HG03139 (cell line): ENCODE data around the gene EPHA4.
A peak's percentile ranks its signal among the peaks of the same experiment; 100 is the strongest.

Source experiments
- ATAC-seq: cut with Tn5 transposase; IDR thresholded peaks from one replicate; pipeline ENCODE4 v1.9.1; 2021; ENCODE audit not compliant: unreplicated experiment

The EPHA4 gene

GRCh38 chr2:221480821-221481220 lies 91.3 kb downstream of the EPHA4 start:
- no peak for ATAC-seq

- ATAC-seq, result no peak
Measured at GRCh38 chr2:221480163-221480562, 91.9 kb downstream of the EPHA4 start.

- no peak for ATAC-seq
Measured at GRCh38 chr2:221478485-221478863, 93.6 kb downstream of the EPHA4 start.

- ATAC-seq, result no peak
Measured at GRCh38 chr2:221477714-221478484, 94.2 kb downstream of the EPHA4 start.

GRCh38 chr2:221476195-221476594 lies 95.9 kb downstream of the EPHA4 start:
- ATAC-seq, result no peak

GRCh38 chr2:221473451-221473850 lies 98.7 kb downstream of the EPHA4 start:
- ATAC-seq, result no peak

- no peak for ATAC-seq
Measured at GRCh38 chr2:221468317-221468716, 103.8 kb downstream of the EPHA4 start.

GRCh38 chr2:221467610-221468009 lies 104.5 kb downstream of the EPHA4 start:
- no peak for ATAC-seq

GRCh38 chr2:221466744-221467143 lies 105.4 kb downstream of the EPHA4 start:
- no peak for ATAC-seq

GRCh38 chr2:221465776-221466175 lies 106.3 kb downstream of the EPHA4 start:
- ATAC-seq, result peak; percentile 82

GRCh38 chr2:221464971-221465370 lies 107.1 kb downstream of the EPHA4 start:
- ATAC-seq, result no peak

GRCh38 chr2:221463241-221463896 lies 108.7 kb downstream of the EPHA4 start:
- ATAC-seq, result no peak

GRCh38 chr2:221461901-221462300 lies 110.2 kb downstream of the EPHA4 start:
- ATAC-seq, result no peak

- no peak for ATAC-seq
Measured at GRCh38 chr2:221460136-221460535, 112.0 kb downstream of the EPHA4 start.

- no peak for ATAC-seq
Measured at GRCh38 chr2:221458578-221458977, 113.5 kb downstream of the EPHA4 start.

- ATAC-seq, result no peak
Measured at GRCh38 chr2:221455214-221455613, 116.9 kb downstream of the EPHA4 start.

- no peak for ATAC-seq
Measured at GRCh38 chr2:221454459-221455105, 117.5 kb downstream of the EPHA4 start.

- ATAC-seq, result no peak
Measured at GRCh38 chr2:221451862-221452788, 120.0 kb downstream of the EPHA4 start.

- ATAC-seq, result no peak
Measured at GRCh38 chr2:221450280-221450679, 121.8 kb downstream of the EPHA4 start.

- ATAC-seq, result no peak
Measured at GRCh38 chr2:221449406-221449805, 122.7 kb downstream of the EPHA4 start.

- ATAC-seq, result no peak
Measured at GRCh38 chr2:221448844-221449390, 123.2 kb downstream of the EPHA4 start.
